Globus pallidus (tissue), 1 donor: ENCODE results near the gene AGAP9.
A peak's percentile ranks its signal among the peaks of the same experiment; 100 is the strongest.
"Not testable (repeated sequence)": the region's sequence is repeated elsewhere in the genome, so short reads cannot be mapped to it uniquely, and the experiment has no call there.

Experiments
- DNase-seq: peaks from one replicate; pipeline ENCODE4 v3.0.0-alpha.2; 2015; ENCODE audit warnings: low spot score

The AGAP9 gene

GRCh38 chr10:47457528-47457820 is 66.0 kb downstream of the AGAP9 start:
- no peak for DNase-seq

DNA sequence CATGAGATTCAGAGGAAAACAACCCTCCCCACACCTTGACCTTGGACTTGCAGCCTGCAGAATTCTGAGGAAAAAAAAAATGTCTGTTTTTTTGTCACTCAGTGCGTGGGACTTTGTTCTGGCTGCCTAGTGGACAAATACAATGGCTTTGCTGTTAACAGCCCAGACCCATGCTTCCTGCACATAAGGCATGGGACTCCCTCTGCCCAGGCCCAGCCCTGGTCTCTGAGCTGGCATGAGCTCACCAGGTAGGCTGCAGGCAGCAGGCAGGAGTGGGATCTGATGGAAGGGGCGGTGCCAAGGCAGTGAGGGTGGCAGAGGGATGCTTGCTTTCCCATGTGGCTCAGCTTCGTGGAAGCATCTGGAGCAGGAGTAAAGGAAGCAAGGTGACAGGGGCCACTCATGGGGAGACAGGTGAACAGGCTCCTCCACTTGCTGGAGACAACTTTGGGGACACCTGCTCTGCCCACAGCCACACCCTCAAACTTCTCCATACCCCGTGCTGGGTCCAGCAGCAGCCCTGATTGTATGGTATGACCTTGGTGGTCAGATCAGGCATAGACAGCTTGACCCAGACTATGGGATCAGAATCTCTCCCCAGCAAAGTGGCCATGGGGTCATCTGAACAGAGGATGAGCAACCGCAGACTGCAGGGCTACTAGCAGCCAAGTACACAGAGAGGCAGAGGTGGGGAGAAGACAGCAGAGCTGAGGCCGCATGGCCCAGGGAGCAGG is 66.5 kb downstream of the AGAP9 start:
- DNase-seq, result peak; percentile 20

DNA sequence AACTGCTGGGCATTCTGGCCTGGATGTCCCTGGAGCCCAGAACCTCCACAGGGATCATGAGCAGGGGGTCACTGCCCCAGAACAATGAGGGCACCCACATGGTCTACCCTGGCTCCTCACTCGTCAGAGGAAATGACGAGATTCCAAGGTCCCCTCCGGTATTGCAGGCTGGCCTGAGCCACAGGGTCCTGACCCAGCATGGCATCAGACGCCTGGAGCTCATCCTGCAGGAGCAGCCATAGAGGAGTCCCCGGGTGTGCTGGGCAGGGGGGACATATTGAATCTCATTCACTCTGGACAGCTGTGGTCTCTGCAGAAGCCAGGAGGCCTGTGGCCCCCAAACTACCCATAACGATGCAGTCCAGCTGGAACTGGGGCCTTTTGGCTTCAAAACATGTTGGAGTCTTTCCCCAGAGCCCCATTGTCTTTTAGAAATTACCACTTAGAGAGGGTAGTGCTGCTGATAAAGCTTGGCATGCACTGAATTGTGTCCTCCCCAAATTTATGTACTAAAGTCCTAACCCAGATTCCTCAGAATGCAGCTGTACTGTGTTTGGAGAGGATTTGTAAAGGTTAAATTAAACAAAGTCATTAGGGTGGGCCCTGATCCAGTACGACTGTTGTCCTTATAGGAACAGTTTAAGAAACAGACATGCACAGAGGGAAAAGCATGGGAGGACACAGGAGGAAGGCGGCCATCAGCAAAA is 67.2 kb downstream of the AGAP9 start:
- DNase-seq, result no peak

DNA sequence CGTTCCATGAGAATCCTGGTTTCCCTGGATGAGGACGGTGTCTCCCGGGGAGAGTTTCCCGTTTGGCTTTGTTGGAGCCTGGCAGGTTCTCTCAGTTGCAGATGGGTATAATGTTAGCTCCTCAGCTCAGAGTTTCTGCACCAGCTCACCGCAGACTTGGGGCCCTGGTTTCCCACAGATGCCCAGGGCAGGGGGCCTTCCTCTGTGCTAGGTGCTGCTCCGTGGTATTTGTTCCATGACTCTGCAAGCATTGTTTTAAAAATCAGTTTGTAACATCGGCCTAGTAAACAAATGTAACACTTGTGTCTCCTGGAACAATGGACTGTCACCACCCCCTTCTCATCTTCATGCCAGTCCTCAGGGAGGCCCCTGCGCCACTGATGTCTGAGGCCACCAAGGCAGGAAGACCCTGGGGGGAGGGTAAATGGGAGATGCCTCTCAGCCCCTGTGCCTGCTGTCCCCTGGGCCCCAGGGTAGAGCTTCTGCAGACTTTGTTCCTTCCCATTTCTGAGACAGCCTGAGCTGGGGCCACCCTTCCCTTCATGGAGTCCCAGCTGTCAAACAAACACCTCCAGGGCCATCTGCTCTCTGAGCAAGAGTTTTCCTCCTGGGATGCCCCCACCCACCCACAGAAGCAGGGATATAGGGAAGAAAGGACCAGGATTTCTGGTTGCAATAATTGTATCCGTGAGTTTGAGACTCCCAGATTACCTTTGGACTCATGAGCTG is 67.9 kb downstream of the AGAP9 start:
- DNase-seq, result not testable (repeated sequence)

GRCh38 chr10:47454780-47455058 is 68.7 kb downstream of the AGAP9 start:
- DNase-seq, result no peak

DNA sequence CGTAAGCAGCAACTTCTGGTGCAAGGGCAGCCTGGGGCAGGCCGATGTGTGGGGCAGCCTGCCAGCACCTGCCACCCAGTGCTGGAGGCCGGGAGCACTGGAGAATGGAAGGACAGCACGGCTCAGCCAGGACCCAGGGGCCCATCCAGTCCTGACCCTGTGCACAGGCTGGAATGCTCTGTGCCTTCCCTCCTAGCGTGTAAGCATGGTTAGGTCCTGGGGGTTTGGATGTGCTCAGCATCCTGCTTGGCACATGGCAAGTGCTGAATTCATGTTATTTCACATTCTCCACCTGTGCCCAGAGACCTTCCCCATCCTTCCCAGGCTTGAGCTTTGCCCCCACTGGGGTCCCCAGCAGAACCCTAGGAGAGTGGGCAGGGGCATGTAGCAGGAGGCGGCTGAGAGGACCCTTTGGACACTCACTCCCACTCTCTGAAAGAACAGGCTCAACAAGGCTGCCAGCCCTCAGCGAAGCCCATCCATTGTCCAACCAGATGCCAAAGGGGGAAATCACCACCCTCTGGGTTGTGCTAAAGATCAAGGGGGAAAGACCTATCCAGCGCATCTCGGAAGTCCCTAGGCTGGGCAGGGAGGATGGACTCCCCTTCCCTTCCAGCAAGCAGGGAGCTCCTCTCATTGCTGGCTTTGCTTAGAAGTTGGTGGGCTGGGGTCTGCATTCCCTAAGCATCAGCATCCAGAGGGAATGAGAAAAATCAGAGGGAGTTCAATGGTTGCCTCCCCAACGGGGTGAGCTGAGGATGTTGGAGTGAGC is 69.2 kb downstream of the AGAP9 start:
- no peak for DNase-seq

- DNase-seq, result no peak
Observed at GRCh38 chr10:47453141-47454007, 70.1 kb downstream of the AGAP9 start.

GRCh38 chr10:47452495-47453140 is 70.8 kb downstream of the AGAP9 start:
- no peak for DNase-seq

DNA sequence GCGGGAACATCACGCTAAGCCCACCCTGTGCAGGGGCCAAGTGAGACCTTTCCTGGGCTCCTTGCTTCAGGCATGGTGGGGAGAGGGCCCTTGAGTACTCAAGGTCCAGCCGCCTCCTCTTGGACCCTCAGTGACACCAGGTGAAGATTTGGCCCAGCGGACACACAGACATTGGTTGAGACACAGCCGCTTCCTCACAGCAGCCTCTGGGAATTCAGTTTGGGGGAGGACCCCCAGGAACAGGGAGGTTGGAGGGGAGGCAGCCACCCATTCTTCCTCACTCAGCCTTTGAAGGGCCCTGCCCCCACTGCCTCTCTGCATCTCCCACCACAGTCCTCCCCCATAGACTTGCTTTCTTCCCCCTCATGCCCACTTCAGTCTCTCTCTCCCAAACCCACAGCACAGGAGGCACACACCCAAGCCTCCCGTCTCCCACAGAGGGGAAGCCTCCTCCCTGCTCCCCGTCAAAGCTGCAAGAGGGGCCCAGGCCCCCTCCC is 71.4 kb downstream of the AGAP9 start:
- DNase-seq, result no peak
